GM23248 (cell line): ENCODE measurements around the gene DNAH2.

ENCODE experiments used
- EZH2 ChIP-seq: fragments of 200-600 bp; sonication (generic); IDR thresholded peaks from 2 replicates; pipeline ENCODE4 v1.6.1; 2018; ENCODE audit warnings: antibody characterized with exemption, mild to moderate bottlenecking; ENCODE audit not compliant: insufficient read depth, poor library complexity, severe bottlenecking
- EZH2phosphoT487 ChIP-seq: fragments of 200-600 bp; sonication (generic); IDR thresholded peaks from 2 replicates; pipeline ENCODE4 v1.6.1; 2018; ENCODE audit warnings: antibody characterized with exemption, moderate library complexity, mild to moderate bottlenecking, low read depth; ENCODE audit not compliant: insufficient read depth

- TF ChIP-seq EZH2phosphoT487 (no peak), EZH2 (no peak)
Measured at GRCh38 chr17:7744416-7744815, 26.9 kb downstream of the DNAH2 start.
